Muscle of leg (tissue), 11 donors: ENCODE measurements around the gene PPP2R2C. TPM values are rescaled to one million over a fixed set of nuclear protein-coding genes. Genes with fewer than 3 reads are reported as not detected.

Experiments
- DNase-seq: peaks from one replicate; pipeline ENCODE4 v3.0.0; 2013
- H3K27ac ChIP-seq: one replicate; pipeline ENCODE4 v1.5.1; 2013; ENCODE audit warnings: mild to moderate bottlenecking, low read length, control low read depth
- H3K27me3 ChIP-seq: one replicate; pipeline ENCODE4 v1.6.1; 2013; ENCODE audit warnings: low read length; ENCODE audit not compliant: control insufficient read depth, insufficient read depth
- H3K36me3 ChIP-seq: one replicate; pipeline ENCODE4 v1.6.1; 2013; ENCODE audit warnings: low read length; ENCODE audit not compliant: control insufficient read depth, insufficient read depth
- H3K4me1 ChIP-seq: one replicate; pipeline ENCODE4 v1.6.1; 2013; ENCODE audit warnings: low read length; ENCODE audit not compliant: control insufficient read depth, insufficient read depth
- H3K4me3 ChIP-seq: one replicate; pipeline ENCODE4 v1.5.1; 2013; ENCODE audit warnings: low read length, control low read depth
- H3K9me3 ChIP-seq: replicated peaks from 2 replicates; pipeline ENCODE4 v1.6.1; 2013; ENCODE audit warnings: low read depth, low read length; ENCODE audit not compliant: control insufficient read depth
- WGBS: methylation state at CpG from one replicate; pipeline ENCODE4 v1.1.5; 2013; ENCODE audit warnings: missing lambda C conversion rate; ENCODE audit not compliant: insufficient coverage; 5-methylcytosine and 5-hydroxymethylcytosine counted together
- polyA plus RNA-seq, 8 donors: library from polyadenylated mRNA; unstranded; fragments of 120-200 nt; gene quantifications; one replicate each; pipeline versions ENCODE4 v1.2.1 to v1.2.3, GENCODE V29; 2013; ENCODE audit warnings: inconsistent platforms in 1 of 8, low replicate concordance in 1 of 8; ENCODE audit not compliant: insufficient read length in 8 of 8, insufficient read depth in 1 of 8
- total RNA-seq: library from RNA; stranded (reverse); fragments of 120-200 nt; gene quantifications from one replicate; pipeline ENCODE4 v1.2.4, GENCODE V29; 2013

Gene PPP2R2C
- total and polyA plus RNA-seq, 9 donors, result 0.09 to 3.4 (median 0.17) TPM

GRCh38 chr4:6346373-6347110 is 125.9 kb downstream of the PPP2R2C start:
- Histone ChIP-seq H3K27me3 (peaks cover 25% of the 10 kb centered on the region), H3K4me1 (no peaks in the 10 kb centered on the region), H3K27ac (no peak overlapping the region), H3K36me3 (no peaks in the 10 kb centered on the region), H3K4me3 (no peak overlapping the region), H3K9me3 (no peaks in the 10 kb centered on the region)
- WGBS, result 81% methylated on average over 16 of the region's 16 CpGs
- no peak for DNase-seq

DNA sequence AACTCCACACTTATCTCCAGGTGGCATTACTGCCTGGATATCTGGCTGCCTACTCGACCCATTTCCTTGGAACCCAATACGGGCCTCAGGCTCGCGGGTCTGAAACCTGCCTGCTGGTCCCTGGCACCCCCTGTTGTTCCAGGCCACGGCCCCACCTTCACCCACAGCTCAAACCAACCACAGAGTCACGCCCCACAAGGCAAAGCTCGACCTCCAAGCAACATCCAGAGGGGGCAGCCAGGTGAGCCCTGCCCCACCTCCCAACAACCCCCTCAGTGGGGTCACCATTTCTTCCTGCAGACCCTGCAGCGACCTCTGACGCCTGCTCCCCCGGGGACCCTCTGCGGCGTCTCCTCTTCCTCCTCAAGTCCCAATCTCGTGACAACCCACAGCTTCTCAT is 126.5 kb downstream of the PPP2R2C start:
- 79% methylated on average over 13 of the region's 13 CpGs for WGBS
- Histone ChIP-seq H3K36me3 (no peaks in the 10 kb centered on the region), H3K27me3 (peaks cover 25% of the 10 kb centered on the region), H3K4me3 (no peak overlapping the region), H3K27ac (no peak overlapping the region), H3K4me1 (no peaks in the 10 kb centered on the region), H3K9me3 (no peaks in the 10 kb centered on the region)
- no peak for DNase-seq

DNA sequence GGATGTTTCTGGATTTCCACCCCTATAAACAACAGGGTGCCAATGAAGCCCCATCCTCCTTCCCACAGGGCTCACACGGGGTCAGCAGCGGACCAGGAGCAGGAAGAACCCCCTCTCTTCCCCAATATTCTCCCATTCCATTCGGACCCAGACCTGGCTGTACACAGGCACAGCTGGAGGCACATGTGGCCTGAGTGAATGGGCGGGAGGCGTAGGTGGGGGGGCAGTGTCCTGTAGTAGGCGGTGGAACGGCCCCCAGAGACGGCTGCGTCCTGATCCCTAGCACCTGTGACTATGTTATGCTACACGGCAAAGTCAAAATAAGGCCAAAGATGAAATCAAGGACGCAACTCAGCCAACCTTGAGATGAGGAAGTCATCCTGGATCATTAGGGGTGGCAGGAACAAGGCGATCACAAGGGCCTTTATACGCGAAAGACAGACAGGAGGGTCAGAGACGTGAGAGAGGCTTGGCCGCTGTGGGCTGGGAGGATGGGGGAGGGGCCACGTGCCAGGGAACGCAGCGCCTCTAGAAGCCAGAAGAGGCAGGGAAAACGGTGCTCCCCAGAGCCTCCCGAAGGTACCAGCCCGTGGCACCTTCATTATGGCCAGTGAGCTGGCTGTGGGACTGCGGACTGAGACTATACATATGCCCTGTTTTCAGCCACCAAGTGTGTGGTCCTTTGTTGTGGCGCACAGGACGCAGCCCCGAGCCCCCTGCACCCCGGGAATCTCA is 127.2 kb downstream of the PPP2R2C start:
- Histone ChIP-seq H3K27me3 (peaks cover 23% of the 10 kb centered on the region), H3K9me3 (no peaks in the 10 kb centered on the region), H3K27ac (no peak overlapping the region), H3K36me3 (no peaks in the 10 kb centered on the region), H3K4me3 (no peak overlapping the region), H3K4me1 (no peaks in the 10 kb centered on the region)
- DNase-seq, result no peak
- 67% methylated on average over 24 of the region's 27 CpGs for WGBS

GRCh38 chr4:6343939-6344408 is 128.4 kb downstream of the PPP2R2C start:
- Histone ChIP-seq H3K27me3 (peaks cover 21% of the 10 kb centered on the region), H3K4me3 (no peak overlapping the region), H3K9me3 (no peaks in the 10 kb centered on the region), H3K27ac (no peak overlapping the region), H3K4me1 (no peaks in the 10 kb centered on the region), H3K36me3 (no peaks in the 10 kb centered on the region)
- WGBS, result 58% methylated on average over 11 of the region's 11 CpGs
- no peak for DNase-seq

DNA sequence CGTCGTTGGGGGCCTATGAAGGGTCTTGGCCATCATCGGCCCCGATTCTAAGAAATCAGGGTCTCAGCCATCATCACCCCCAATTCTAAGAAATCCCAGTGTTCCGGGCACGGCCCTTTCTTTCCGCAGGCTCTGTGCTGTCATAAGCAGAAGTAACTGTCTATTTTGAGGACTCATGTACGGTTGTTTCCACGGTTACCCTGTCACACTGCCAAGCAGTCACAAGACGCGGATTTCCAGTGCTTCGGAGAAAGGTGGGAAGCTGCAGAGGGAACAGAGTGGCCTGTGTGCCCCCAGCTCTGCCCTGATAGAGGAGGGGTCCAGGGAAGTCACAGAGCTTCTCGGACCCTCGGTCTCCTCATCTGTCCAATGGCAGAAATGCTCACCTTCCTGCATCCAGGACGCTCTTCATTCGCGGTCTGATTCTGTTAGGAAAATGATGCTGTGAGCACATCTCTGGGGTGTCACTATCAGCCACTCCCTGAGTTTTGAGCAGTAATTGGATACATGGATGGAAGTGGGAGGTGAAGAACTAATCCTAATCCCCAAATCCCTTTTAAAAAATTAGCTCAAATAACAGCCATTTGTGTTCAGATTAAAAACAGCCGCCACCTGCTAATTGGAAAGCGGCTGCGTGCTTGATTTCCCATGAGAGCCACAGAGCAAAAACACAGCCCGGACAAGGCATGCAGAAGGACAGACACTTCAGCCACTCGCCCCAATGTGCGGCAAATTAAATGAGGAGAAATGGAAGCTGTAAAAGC is 129.7 kb downstream of the PPP2R2C start:
- no peak overlapping the region for H3K27ac ChIP-seq
- DNase-seq, result peak; percentile 71
- no peaks in the 10 kb centered on the region for H3K4me1 ChIP-seq
- H3K4me3 ChIP-seq, result no peak overlapping the region
- no peaks in the 10 kb centered on the region for H3K9me3 ChIP-seq
- 32% methylated on average over 14 of the region's 23 CpGs for WGBS
- peaks cover 24% of the 10 kb centered on the region for H3K27me3 ChIP-seq
- H3K36me3 ChIP-seq, result no peaks in the 10 kb centered on the region

GRCh38 chr4:6341696-6342095 is 130.7 kb downstream of the PPP2R2C start:
- WGBS, result 50% methylated on average over 3 of the region's 6 CpGs
- peak; percentile 7 for DNase-seq
- no peak overlapping the region for H3K27ac ChIP-seq
- no peak overlapping the region for H3K4me3 ChIP-seq
- peaks cover 31% of the 10 kb centered on the region for H3K27me3 ChIP-seq
- no peaks in the 10 kb centered on the region for H3K4me1 ChIP-seq
- H3K36me3 ChIP-seq, result no peaks in the 10 kb centered on the region
- no peaks in the 10 kb centered on the region for H3K9me3 ChIP-seq

DNA sequence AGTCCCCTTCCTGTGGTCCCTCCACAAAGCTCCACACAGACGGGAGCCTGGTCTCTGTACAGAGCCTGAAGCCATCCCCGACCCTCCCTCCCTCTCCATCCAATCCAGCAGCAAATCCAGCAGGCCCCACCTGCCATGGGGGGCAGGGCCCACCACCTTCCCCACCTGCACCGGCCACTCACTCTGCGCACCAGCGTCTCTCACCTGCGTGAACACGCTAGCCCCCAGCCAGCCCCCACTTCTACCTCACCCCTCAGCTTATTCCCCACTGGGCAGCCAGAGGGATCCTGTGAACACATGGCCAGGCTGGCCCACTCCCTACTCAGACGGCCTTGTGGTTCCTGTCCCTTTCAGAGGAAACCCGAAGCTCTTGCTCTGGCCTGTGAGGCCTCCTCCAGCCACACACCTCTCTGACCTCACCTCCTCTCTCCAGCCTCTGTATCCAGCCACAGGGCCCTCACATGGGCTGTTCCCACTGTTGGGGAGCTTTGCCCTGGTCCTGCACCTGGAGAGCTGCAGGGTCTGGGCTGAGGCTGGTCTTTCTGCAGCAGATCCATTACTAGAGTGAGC is 131.9 kb downstream of the PPP2R2C start:
- H3K36me3 ChIP-seq, result no peaks in the 10 kb centered on the region
- peaks cover 32% of the 10 kb centered on the region for H3K27me3 ChIP-seq
- no peaks in the 10 kb centered on the region for H3K4me1 ChIP-seq
- WGBS, result 55% methylated on average over 8 of the region's 9 CpGs
- no peak overlapping the region for H3K4me3 ChIP-seq
- H3K9me3 ChIP-seq, result no peaks in the 10 kb centered on the region
- DNase-seq, result no peak
- no peak overlapping the region for H3K27ac ChIP-seq

DNA sequence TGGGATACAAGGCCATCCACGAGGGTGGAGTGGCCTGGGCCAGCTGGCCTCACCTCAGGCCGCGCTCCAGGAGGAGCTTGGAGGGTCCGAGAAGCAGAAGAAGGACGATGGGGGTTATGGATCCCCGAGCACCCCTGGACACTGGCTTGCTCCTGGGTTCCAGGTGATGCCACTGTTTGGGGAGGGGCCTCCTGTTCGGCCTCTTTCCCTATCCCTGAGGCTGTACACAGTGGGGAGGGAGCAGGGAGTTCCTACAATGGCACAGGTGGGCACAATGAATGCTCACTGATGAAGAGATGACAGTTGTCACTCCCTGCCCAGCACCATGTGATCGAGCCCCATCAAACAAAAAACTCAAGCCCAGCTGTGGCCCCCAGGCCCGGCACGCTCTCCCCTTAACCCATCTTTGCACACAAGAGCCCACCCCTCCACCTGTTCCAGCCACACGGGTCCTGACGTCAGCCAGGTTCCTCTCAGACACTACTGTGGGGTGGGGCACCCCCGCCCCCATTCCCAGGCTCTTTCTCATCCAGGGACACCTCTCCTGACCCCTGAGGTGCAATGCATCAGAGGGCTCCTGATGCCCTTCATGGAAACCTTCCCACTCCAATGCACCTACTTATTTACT is 132.5 kb downstream of the PPP2R2C start:
- H3K36me3 ChIP-seq, result no peaks in the 10 kb centered on the region
- H3K27ac ChIP-seq, result no peak overlapping the region
- H3K4me1 ChIP-seq, result no peaks in the 10 kb centered on the region
- H3K9me3 ChIP-seq, result no peaks in the 10 kb centered on the region
- 61% methylated on average over 13 of the region's 13 CpGs for WGBS
- H3K27me3 ChIP-seq, result peaks cover 31% of the 10 kb centered on the region
- H3K4me3 ChIP-seq, result no peak overlapping the region
- DNase-seq, result no peak

DNA sequence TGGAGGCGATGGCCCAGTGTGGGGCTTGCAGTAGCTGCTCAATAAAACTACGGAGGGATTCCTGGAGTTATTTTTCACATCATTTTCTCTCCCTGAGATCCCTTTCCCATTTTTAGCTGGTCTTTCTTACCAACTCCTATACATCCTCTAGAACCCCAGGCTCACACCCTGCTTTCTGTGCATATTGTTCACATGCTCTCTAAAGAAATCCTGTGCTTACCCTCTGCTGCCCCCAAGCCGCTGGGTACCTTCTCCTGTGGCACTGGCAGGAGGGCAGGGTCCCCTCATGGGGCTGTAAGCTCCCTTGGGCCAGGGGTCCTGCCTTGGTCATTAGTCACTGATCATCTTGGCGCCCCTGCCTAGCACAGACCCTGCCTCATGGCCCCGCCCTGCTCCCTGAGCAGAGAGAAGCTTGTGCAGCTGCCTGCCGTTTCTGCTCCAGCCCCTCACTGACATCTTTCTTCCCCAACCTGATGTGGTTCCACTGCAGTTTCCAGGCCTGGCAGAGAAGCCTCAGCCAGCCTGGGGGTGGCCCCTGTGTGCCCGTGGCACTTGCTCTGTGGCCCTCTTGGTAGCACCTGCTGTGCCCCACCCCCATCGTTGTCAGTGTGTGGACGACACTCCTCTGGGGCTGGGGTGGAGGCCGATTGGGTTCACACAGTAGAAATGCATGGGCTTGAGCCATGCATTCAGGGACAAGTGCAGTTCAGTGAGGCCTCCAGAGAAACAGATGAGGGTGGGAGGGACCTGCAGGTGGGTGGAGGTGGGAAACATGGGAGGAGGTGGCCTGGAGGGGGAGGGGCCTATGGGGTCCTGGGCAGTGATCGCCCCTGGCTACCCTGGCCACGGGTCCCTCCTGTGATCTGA is 133.2 kb downstream of the PPP2R2C start:
- H3K27me3 ChIP-seq, result peaks cover 33% of the 10 kb centered on the region

More for the DNA sequence above, 133.2 kb downstream of the PPP2R2C start:
- H3K36me3 ChIP-seq, result no peaks in the 10 kb centered on the region
- DNase-seq, result no peak
- H3K27ac ChIP-seq, result no peak overlapping the region
- WGBS, result 59% methylated on average over 10 of the region's 12 CpGs
- H3K4me1 ChIP-seq, result no peaks in the 10 kb centered on the region
- no peak overlapping the region for H3K4me3 ChIP-seq
- no peaks in the 10 kb centered on the region for H3K9me3 ChIP-seq
